NT2/D1 (cell line): ENCODE measurements around the gene MEGF10.

ENCODE experiments used
- SUZ12 ChIP-seq: IDR thresholded peaks from 2 replicates; pipeline ENCODE4 v1.6.1; 2011; ENCODE audit not compliant: insufficient read length, insufficient read depth; ENCODE audit errors: extremely low read depth
- YY1 ChIP-seq: IDR thresholded peaks from 2 replicates; pipeline ENCODE4 v1.6.1; 2011; ENCODE audit not compliant: insufficient read length, insufficient read depth
- ZNF274 ChIP-seq: IDR thresholded peaks from 2 replicates; pipeline ENCODE4 v1.6.1; 2011; ENCODE audit warnings: mild to moderate bottlenecking, low read depth, low read length

DNA sequence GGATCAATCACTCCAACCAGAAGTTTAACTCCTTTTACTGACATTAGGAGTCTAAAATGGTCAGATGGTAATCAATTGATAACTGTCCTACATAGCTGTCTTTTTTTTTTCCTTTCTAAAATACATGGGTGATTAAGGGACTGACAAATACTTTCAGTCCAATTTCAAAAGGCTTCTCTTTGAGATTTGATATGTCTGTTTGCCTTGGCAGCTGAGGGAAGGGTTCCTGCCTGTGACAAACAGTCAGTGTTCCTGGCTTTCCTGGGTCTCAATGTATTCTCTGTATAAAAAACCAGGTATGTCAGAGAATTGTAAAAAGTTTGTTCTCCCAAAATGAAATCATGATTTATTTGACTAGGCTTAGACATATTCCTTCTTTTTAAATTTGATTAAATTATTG lies 84.5 kb downstream of the MEGF10 start:
- no peak for TF ChIP-seq ZNF274
- no peak for TF ChIP-seq YY1
- no peak for TF ChIP-seq SUZ12
